Mucosa of descending colon (tissue), 3 donors: ENCODE results near the gene AP5S1. TPM values are rescaled to one million over a fixed set of nuclear protein-coding genes. Genes with fewer than 3 reads are reported as not detected.

Experiments used
- ATAC-seq: fragments of 200-7000 bp; cut with Tn5 transposase; one replicate; pipeline ENCODE4 v1.9.1; 2020; ENCODE audit warnings: mild to moderate bottlenecking, moderate library complexity
- DNase-seq, 3 donors: peaks; one replicate each; pipeline ENCODE4 v3.0.0-alpha.2; 2020
- H3K36me3 ChIP-seq: fragments of 200-600 bp; one replicate; pipeline ENCODE4 v1.8.0; 2021; ENCODE audit warnings: low read depth, mild to moderate bottlenecking
- H3K4me1 ChIP-seq: fragments of 200-600 bp; one replicate; pipeline ENCODE4 v1.8.0; 2021; ENCODE audit warnings: low read depth, mild to moderate bottlenecking
- H3K4me3 ChIP-seq: fragments of 200-600 bp; one replicate; pipeline ENCODE4 v1.8.0; 2021; ENCODE audit warnings: mild to moderate bottlenecking
- H3K9me3 ChIP-seq: fragments of 200-600 bp; one replicate; pipeline ENCODE4 v1.8.0; 2021; ENCODE audit warnings: mild to moderate bottlenecking
- CTCF ChIP-seq: fragments of 200-600 bp; IDR thresholded peaks from one replicate; pipeline ENCODE4 v1.8.0; 2022; ENCODE audit warnings: antibody characterized with exemption, mild to moderate bottlenecking
- intact Hi-C, 2 donors: fragments of 100-400 bp; cut with DNase I in 1 of 2; cut with micrococcal nuclease in 1 of 2; formaldehyde crosslinking; loops; one replicate each; pipeline versions ENCODE4 v1.11.0 to v1.11.1; 2022; cut with DNase I, micrococcal nuclease
- total RNA-seq, 3 donors: library from RNA; stranded (reverse); fragmentation: NEBNext Ultra II Directional in 2 of 3; extraction: Animal tissue kit (Norgen Biotek cat#: 25700) in 2 of 3; gene quantifications; one replicate each; pipeline versions ENCODE4 v1.2.1 to v1.2.4, GENCODE V29; 2021 to 2023
- donor health status: DM: no; HTN: no; CAD: no; lungs with moderate emphysema.
- donor health status: DM: no; HTN: no; CAD: no.
- donor health status: DM: no; HTN: yes; CAD: no.

Gene AP5S1
- total RNA-seq, 3 donors from 2014 or later = 13.0 to 18.6 (median 13.9) TPM

- DNase-seq = no peak
- peak; percentile 18 for ATAC-seq
- H3K4me1 ChIP-seq = no peaks in the 10 kb centered on the region
- intact Hi-C loops = no loop called here
- H3K4me3 ChIP-seq = no peak overlapping the region
- H3K9me3 ChIP-seq = no peaks in the 10 kb centered on the region
- TF ChIP-seq CTCF = no peak
- peaks cover 4% of the 10 kb centered on the region for H3K36me3 ChIP-seq
These were observed 37.1 kb downstream of the AP5S1 start for GRCh38 chr20:3857405-3857804.

DNA sequence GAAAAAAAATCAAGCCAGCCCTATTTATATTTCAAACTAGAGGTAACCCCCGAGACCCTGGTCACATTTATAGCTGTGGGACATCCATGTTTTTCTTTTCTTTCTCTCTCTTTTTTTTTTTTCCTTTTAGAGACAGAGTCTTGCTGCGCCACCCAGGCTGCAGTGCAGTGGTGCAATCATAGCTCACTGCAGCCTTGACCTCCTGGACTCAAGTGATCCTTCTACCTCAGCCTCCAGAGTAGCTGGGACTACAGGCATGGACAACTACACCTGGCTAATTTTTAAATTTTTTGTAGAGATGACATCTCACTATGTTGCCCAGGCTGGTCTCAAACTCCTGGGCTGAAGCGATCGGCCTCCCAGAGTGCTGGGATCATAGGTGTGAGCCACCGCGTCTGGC, 38.3 kb downstream of the AP5S1 start:
- intact Hi-C loops = no loop called here
- no peaks in the 10 kb centered on the region for H3K4me1 ChIP-seq
- TF ChIP-seq CTCF = no peak
- ATAC-seq (no peak), DNase-seq (no peak)
- peaks cover 16% of the 10 kb centered on the region for H3K36me3 ChIP-seq
- no peaks in the 10 kb centered on the region for H3K9me3 ChIP-seq
- H3K4me3 ChIP-seq = no peak overlapping the region

DNA sequence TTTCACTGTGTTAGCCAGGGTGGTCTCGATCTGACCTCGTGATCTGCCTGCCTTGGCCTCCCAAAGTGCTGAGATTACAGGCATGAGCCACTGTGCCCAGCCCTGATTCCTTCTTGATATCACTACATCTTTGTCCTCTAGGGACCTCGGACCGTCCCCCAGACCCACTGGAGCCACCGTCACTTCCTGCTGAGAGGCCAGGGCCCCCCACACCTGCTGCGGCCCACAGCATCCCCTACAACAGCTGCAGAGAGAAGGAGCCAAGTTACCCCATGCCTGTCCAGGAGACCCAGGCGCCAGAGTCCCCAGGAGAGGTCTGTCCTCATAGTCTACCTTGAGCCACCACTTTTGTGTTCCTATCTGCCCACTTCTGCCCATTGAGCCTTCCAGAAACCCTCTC, 40.8 kb downstream of the AP5S1 start:
- Histone ChIP-seq H3K4me3 (no peak overlapping the region), H3K9me3 (no peaks in the 10 kb centered on the region), H3K4me1 (no peaks in the 10 kb centered on the region), H3K36me3 (peaks cover 36% of the 10 kb centered on the region)
- ATAC-seq (no peak), DNase-seq (no peak)
- TF ChIP-seq CTCF = no peak
- intact Hi-C loops = no loop called here

DNA sequence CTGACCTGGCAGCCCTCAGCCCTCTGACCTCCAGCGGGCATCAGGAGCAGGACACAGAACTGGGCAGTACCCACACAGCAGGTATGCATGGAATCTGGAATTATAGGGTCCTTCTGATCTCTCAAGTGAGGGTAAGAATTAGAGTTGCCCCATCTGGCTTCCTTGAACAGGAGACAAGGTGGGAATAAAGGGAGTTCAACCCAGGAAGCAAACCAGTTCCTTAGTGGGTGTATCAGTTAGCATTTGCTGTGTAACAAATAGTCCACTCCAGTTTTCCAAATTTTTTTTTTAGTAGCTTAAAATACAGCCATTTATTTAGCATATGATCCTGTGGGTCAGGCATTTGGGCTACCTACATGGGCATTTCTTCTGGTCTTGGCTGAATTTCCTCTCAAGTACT, 42.0 kb downstream of the AP5S1 start:
- no peaks in the 10 kb centered on the region for H3K4me1 ChIP-seq
- H3K36me3 ChIP-seq = peaks cover 36% of the 10 kb centered on the region
- TF ChIP-seq CTCF = no peak
- DNase-seq (no peak), ATAC-seq (no peak)
- intact Hi-C loops = no loop called here
- no peaks in the 10 kb centered on the region for H3K9me3 ChIP-seq
- no peak overlapping the region for H3K4me3 ChIP-seq

GRCh38 chr20:3863317-3863716, 43.0 kb downstream of the AP5S1 start:
- intact Hi-C loops = no loop called here
- ATAC-seq (no peak), DNase-seq (no peak)
- Histone ChIP-seq H3K4me3 (no peak overlapping the region), H3K9me3 (no peaks in the 10 kb centered on the region), H3K36me3 (peaks cover 36% of the 10 kb centered on the region), H3K4me1 (no peaks in the 10 kb centered on the region)
- no peak for TF ChIP-seq CTCF

- intact Hi-C loops = no loop called here
- DNase-seq = no peak
- Histone ChIP-seq H3K4me3 (no peak overlapping the region), H3K4me1 (peaks cover 4% of the 10 kb centered on the region), H3K36me3 (peaks cover 36% of the 10 kb centered on the region), H3K9me3 (no peaks in the 10 kb centered on the region)
- no peak for ATAC-seq
- TF ChIP-seq CTCF = no peak
These were observed 44.2 kb downstream of the AP5S1 start for GRCh38 chr20:3864518-3864917.
